ENCODE data around the gene DPCD. TPM values are rescaled to one million over a fixed set of nuclear protein-coding genes. Genes with fewer than 3 reads are reported as not detected.

The DPCD gene
- total RNA-seq, 6 experiments from 2014 or later = 30.6 to 36.1 (median 32.5) TPM

GRCh38 chr10:101646364-101646763, 58.2 kb downstream of the DPCD start:
- no peak overlapping the region for H3K4me3 Mint-ChIP-seq
- peaks cover 2% of the 10 kb centered on the region; the same call in 1 of the 2 replicates for H3K36me3 Mint-ChIP-seq (ENCODE audit: low read depth)
- no peaks in the 10 kb centered on the region for H3K9me3 Mint-ChIP-seq
- no peak for TF ChIP-seq CTCF (IDR thresholded peaks at IDR 0.05)
- H3K27ac Mint-ChIP-seq = no peak overlapping the region
- peaks cover 2% of the 10 kb centered on the region; the same call in 1 of the 2 replicates for H3K27me3 Mint-ChIP-seq (ENCODE audit: insufficient read depth)
- DNase-seq = no peak
- no peaks in the 10 kb centered on the region for H3K4me1 Mint-ChIP-seq (ENCODE audit: low read depth)

GRCh38 chr10:101647255-101647654, 59.1 kb downstream of the DPCD start:
- Mint-ChIP-seq H3K4me3 (no peak overlapping the region), H3K27ac (no peak overlapping the region), H3K9me3 (no peaks in the 10 kb centered on the region)

GRCh38 chr10:101649525-101650085, 61.5 kb downstream of the DPCD start:
- H3K4me3 Mint-ChIP-seq = no peak overlapping the region
- TF ChIP-seq CTCF (IDR thresholded peaks at IDR 0.05) = no peak
- no peaks in the 10 kb centered on the region for H3K36me3 Mint-ChIP-seq (ENCODE audit: low read depth)
- peaks cover 4% of the 10 kb centered on the region for H3K27me3 Mint-ChIP-seq (ENCODE audit: insufficient read depth)
- DNase-seq = no peak
- H3K9me3 Mint-ChIP-seq = no peaks in the 10 kb centered on the region
- H3K4me1 Mint-ChIP-seq (ENCODE audit: low read depth) = no peaks in the 10 kb centered on the region
- no peak overlapping the region for H3K27ac Mint-ChIP-seq

More at GRCh38 chr10:101647255-101647654, 59.1 kb downstream of the DPCD start:
- H3K4me1 Mint-ChIP-seq (ENCODE audit: low read depth) = no peaks in the 10 kb centered on the region
- TF ChIP-seq CTCF (IDR thresholded peaks at IDR 0.05) = no peak
- H3K27me3 Mint-ChIP-seq (ENCODE audit: insufficient read depth) = peaks cover 4% of the 10 kb centered on the region
- no peak for DNase-seq
- no peaks in the 10 kb centered on the region for H3K36me3 Mint-ChIP-seq (ENCODE audit: low read depth)

GRCh38 chr10:101650863-101651262, 62.7 kb downstream of the DPCD start:
- Mint-ChIP-seq H3K36me3 (ENCODE audit: low read depth) (no peaks in the 10 kb centered on the region), H3K27ac (no peak overlapping the region), H3K4me3 (no peak overlapping the region), H3K4me1 (ENCODE audit: low read depth) (no peaks in the 10 kb centered on the region), H3K9me3 (no peaks in the 10 kb centered on the region), H3K27me3 (ENCODE audit: insufficient read depth) (peaks cover 4% of the 10 kb centered on the region)
- no peak for DNase-seq
- no peak for TF ChIP-seq CTCF (IDR thresholded peaks at IDR 0.05)

GRCh38 chr10:101651336-101651735, 63.2 kb downstream of the DPCD start:
- H3K36me3 Mint-ChIP-seq (ENCODE audit: low read depth) = no peaks in the 10 kb centered on the region
- no peak overlapping the region for H3K27ac Mint-ChIP-seq
- TF ChIP-seq CTCF (IDR thresholded peaks at IDR 0.05) = no peak
- no peak overlapping the region for H3K4me3 Mint-ChIP-seq
- H3K9me3 Mint-ChIP-seq = no peaks in the 10 kb centered on the region
- H3K4me1 Mint-ChIP-seq (ENCODE audit: low read depth) = no peaks in the 10 kb centered on the region
- no peak for DNase-seq
- peaks cover 4% of the 10 kb centered on the region for H3K27me3 Mint-ChIP-seq (ENCODE audit: insufficient read depth)

All from HFFc6 (cell line).